ENCODE results near the gene THPO.

- no peak for TF ChIP-seq CTCF (IDR thresholded peaks at IDR 0.05; ENCODE audit: poor library complexity, severe bottlenecking)
- TF ChIP-seq EP300 (conservative IDR thresholded peaks at IDR 0.05; ENCODE audit: poor library complexity, severe bottlenecking) = no peak
These were observed 40.6 kb downstream of the THPO start, which contains the start of gene FAM131A for GRCh38 chr3:184337399-184337714.
